Common myeloid progenitor, CD34-positive (primary cell): ENCODE data around the gene TMEM238L. TPM values are rescaled to one million over a fixed set of nuclear protein-coding genes. Genes with fewer than 3 reads are reported as not detected.
"Not testable (repeated sequence)": the region's sequence is repeated elsewhere in the genome, so short reads cannot be mapped to it uniquely, and the experiment has no call there.

Experiments used
- CTCF ChIA-PET: fragments of 350-600 bp; sonication (Branson Sonifier 250); formaldehyde crosslinking; loops from one replicate; lab custom pipeline; 2021; ENCODE audit warnings: antibody characterized with exemption; lab: Charles Lee
- POLR2A ChIA-PET: fragments of 350-600 bp; sonication (Branson Sonifier 250); formaldehyde crosslinking; loops from one replicate; lab custom pipeline; 2021; ENCODE audit warnings: antibody characterized with exemption; lab: Charles Lee
- DNase-seq, 3 donors: peaks; one replicate each; pipeline versions ENCODE4 v3.0.0 to v3.0.0-alpha.2; 2013
- H3K27ac ChIP-seq, 2 experiments: 1 replicate in 1 of 2; 2 replicates in 1 of 2; pipeline ENCODE4 v1.7.0; 2013; ENCODE audit warnings: inconsistent platforms in 2 of 2, low read length in 2 of 2, mild to moderate bottlenecking in 2 of 2, low read depth in 1 of 2, moderate library complexity in 1 of 2; ENCODE audit not compliant: severe bottlenecking in 2 of 2, insufficient read depth in 1 of 2, poor library complexity in 1 of 2
- H3K27me3 ChIP-seq, 5 experiments: replicated peaks in 2 of 5; 1 replicate in 3 of 5; 2 replicates in 2 of 5; pipeline versions ENCODE4 v1.6.1 to v1.7.0; 2013; ENCODE audit warnings: low read length in 4 of 5, mild to moderate bottlenecking in 2 of 5, moderate library complexity in 2 of 5, inconsistent platforms in 1 of 5; ENCODE audit not compliant: insufficient read depth in 5 of 5, control insufficient read depth in 4 of 5
- H3K36me3 ChIP-seq, 4 experiments: 1 replicate in 2 of 4; 2 replicates in 2 of 4; pipeline versions ENCODE4 v1.6.1 to v1.7.0; 2013; ENCODE audit warnings: low read length in 3 of 4, control low read depth in 1 of 4, mild to moderate bottlenecking in 1 of 4; ENCODE audit not compliant: control insufficient read depth in 4 of 4, insufficient read depth in 4 of 4
- H3K4me1 ChIP-seq, 4 experiments: 1 replicate in 3 of 4; 2 replicates in 1 of 4; pipeline versions ENCODE4 v1.6.1 to v1.7.1; 2013; ENCODE audit warnings: low read length in 3 of 4, mild to moderate bottlenecking in 3 of 4, control low read depth in 1 of 4, inconsistent platforms in 1 of 4, moderate library complexity in 1 of 4; ENCODE audit not compliant: control insufficient read depth in 4 of 4, insufficient read depth in 4 of 4; ENCODE audit errors: control extremely low read depth in 1 of 4
- H3K4me3 ChIP-seq, 7 experiments: 1 replicate in 4 of 7; 2 replicates in 3 of 7; pipeline versions ENCODE4 v1.5.1 to v1.7.0; 2013; ENCODE audit warnings: mild to moderate bottlenecking in 7 of 7, low read length in 6 of 7, moderate library complexity in 6 of 7, inconsistent platforms in 2 of 7, low read depth in 2 of 7, control low read depth in 1 of 7; ENCODE audit not compliant: insufficient read depth in 4 of 7, control insufficient read depth in 1 of 7; ENCODE audit errors: extremely low read depth in 1 of 7
- H3K9me3 ChIP-seq, 5 experiments: 1 replicate in 4 of 5; 2 replicates in 1 of 5; pipeline versions ENCODE4 v1.6.1 to v1.7.1; 2013; ENCODE audit warnings: low read length in 4 of 5, mild to moderate bottlenecking in 2 of 5, inconsistent platforms in 1 of 5, low read depth in 1 of 5, moderate library complexity in 1 of 5; ENCODE audit not compliant: control insufficient read depth in 4 of 5, insufficient read depth in 2 of 5; ENCODE audit errors: control extremely low read depth in 1 of 5
- WGBS: methylation state at CpG from one replicate; pipeline ENCODE4 v1.1.5; 2013; ENCODE audit not compliant: insufficient coverage; 5-methylcytosine and 5-hydroxymethylcytosine counted together
- polyA plus RNA-seq: library from polyadenylated mRNA; unstranded; fragments of 120-200 nt; gene quantifications from one replicate; pipeline ENCODE4 v1.2.1, GENCODE V29; 2013

Gene TMEM238L, protein sequence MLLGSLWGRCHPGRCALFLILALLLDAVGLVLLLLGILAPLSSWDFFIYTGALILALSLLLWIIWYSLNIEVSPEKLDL
- 0.21 TPM for polyA plus RNA-seq

- H3K4me3 ChIP-seq: no peak within 1 kb of the TSS
- H3K27ac ChIP-seq: no peak within 1 kb of the TSS
- peaks cover 0 to 4% (median under 1%) of the 10 kb centered on the region in 4 experiments for H3K4me1 ChIP-seq
- CTCF ChIA-PET: no interaction called here
- no peaks in the 10 kb centered on the region for H3K36me3 ChIP-seq
- no peaks in the 10 kb centered on the region for H3K27me3 ChIP-seq
- POLR2A ChIA-PET: no interaction called here
- no peak for DNase-seq
- 87% methylated on average over 15 of the region's 16 CpGs for WGBS
- H3K9me3 ChIP-seq: no peaks in the 10 kb centered on the region
These were observed at the start of gene TMEM238L for GRCh38 chr17:10803830-10804475. TSS of gene TMEM238L (minus strand) at chr17:10804099. CDS start at chr17:10803963, 136 bp downstream.

DNA sequence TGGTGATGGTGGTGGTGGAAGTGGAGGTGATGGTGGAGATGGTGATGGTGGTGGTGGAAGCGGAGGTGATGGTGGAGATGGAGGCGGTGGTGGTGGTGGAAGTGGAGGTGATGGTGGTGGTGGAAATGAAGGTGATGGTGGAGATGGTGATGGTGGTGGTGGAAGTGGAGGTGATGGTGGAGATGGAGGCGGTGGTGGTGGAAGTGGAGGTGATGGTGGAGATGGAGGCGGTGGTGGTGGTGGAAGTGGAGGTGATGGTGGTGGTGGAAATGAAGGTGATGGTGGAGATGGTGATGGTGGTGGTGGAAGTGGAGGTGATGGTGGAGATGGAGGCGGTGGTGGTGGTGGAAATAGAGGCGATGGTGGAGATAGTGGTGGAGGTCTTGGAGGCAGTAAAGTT is 42.7 kb upstream of the TMEM238L start:
- H3K36me3 ChIP-seq, H3K27me3 ChIP-seq, H3K4me3 ChIP-seq, POLR2A ChIA-PET, H3K27ac ChIP-seq, H3K9me3 ChIP-seq, H3K4me1 ChIP-seq, DNase-seq: not testable (repeated sequence)
- CTCF ChIA-PET: interaction anchor here (4.0 kb wide), 1 partner anchor 110 kb away, joined by 36 read pairs; no protein-coding TSS in a partner anchor
- WGBS: 84% methylated on average over 5 of the region's 6 CpGs

- Histone ChIP-seq H3K27ac (no peak overlapping the region), H3K4me3 (peak overlapping the region in 5 of 7 experiments; percentile 37 to 84 (median 73)), H3K4me1 (peaks cover 0 to 7% (median 3%) of the 10 kb centered on the region in 4 experiments), H3K36me3 (no peaks in the 10 kb centered on the region), H3K27me3 (peaks cover 0 to 1% (median 0%) of the 10 kb centered on the region in 5 experiments), H3K9me3 (no peaks in the 10 kb centered on the region)
- no CpG with 5 or more reads among the region's 6 CpGs for WGBS
- CTCF ChIA-PET: interaction anchor here (1.0 to 4.0 kb wide), 12 partner anchors 13 to 216 kb away, joined by 3 to 36 read pairs (median 6); no protein-coding TSS in a partner anchor
- POLR2A ChIA-PET: interaction anchor here (0.6 to 1.0 kb wide), 2 partner anchors 109 to 1176 kb away, joined by 3 to 5 read pairs; partner anchors contain the start of gene MAP2K4
- no peak for DNase-seq
These were observed 41.5 kb upstream of the TMEM238L start for GRCh38 chr17:10845388-10845751.

GRCh38 chr17:10844621-10845387 is 40.9 kb upstream of the TMEM238L start:
- POLR2A ChIA-PET: interaction anchor here (1.0 kb wide), 1 partner anchor 108 kb away, joined by 5 read pairs; no protein-coding TSS in a partner anchor
- H3K4me1 ChIP-seq: peaks cover 0 to 7% (median 3%) of the 10 kb centered on the region in 4 experiments
- H3K4me3 ChIP-seq: peak overlapping the region; percentile 33 to 84 (median 63)
- CTCF ChIA-PET: interaction anchor here (0.8 to 4.0 kb wide), 16 partner anchors 11 to 215 kb away, joined by 3 to 36 read pairs (median 4); partner anchors contain the start of gene TMEM220
- H3K27ac ChIP-seq: no peak overlapping the region
- peak; percentile 74 to 80 (median 79) for DNase-seq
- H3K36me3 ChIP-seq: no peaks in the 10 kb centered on the region
- 12% methylated on average over 22 of the region's 28 CpGs for WGBS
- H3K9me3 ChIP-seq: no peaks in the 10 kb centered on the region
- peaks cover 0 to 1% (median 0%) of the 10 kb centered on the region in 5 experiments for H3K27me3 ChIP-seq

DNA sequence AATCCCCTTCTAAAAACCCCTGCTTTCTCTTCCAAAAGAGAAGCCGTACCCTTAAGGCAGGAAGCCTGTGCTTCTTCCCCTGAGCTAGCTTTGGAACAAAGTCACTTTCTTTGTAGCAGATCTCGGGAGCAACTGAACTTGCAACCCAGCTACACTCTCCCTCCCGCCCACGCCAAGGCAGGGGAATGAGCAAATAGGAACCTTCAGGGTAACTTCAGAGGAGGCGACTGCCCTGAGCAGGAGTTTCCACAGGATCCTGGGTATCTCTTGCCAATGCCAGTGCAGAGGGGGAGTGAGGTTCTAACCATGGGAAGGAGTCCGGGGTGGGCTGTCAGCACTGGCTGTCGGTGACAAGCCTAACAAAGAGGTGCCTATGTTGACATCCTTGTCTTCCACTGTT is 39.9 kb upstream of the TMEM238L start:
- no peak for DNase-seq
- H3K27me3 ChIP-seq: peaks cover 0 to 1% (median 0%) of the 10 kb centered on the region in 5 experiments
- H3K4me1 ChIP-seq: peaks cover 0 to 7% (median 3%) of the 10 kb centered on the region in 4 experiments
- ChIA-PET POLR2A (interaction anchor here (0.6 kb wide), 1 partner anchor 67 kb away, joined by 4 read pairs; no protein-coding TSS in a partner anchor), CTCF (interaction anchor here (1.2 to 4.0 kb wide), 10 partner anchors 11 to 214 kb away, joined by 3 to 36 read pairs (median 8); partner anchors contain the start of gene TMEM220)
- no peak overlapping the region for H3K27ac ChIP-seq
- H3K36me3 ChIP-seq: no peaks in the 10 kb centered on the region
- H3K4me3 ChIP-seq: no peak overlapping the region
- H3K9me3 ChIP-seq: no peaks in the 10 kb centered on the region
- WGBS: 87% methylated on average over 4 of the region's 7 CpGs

DNA sequence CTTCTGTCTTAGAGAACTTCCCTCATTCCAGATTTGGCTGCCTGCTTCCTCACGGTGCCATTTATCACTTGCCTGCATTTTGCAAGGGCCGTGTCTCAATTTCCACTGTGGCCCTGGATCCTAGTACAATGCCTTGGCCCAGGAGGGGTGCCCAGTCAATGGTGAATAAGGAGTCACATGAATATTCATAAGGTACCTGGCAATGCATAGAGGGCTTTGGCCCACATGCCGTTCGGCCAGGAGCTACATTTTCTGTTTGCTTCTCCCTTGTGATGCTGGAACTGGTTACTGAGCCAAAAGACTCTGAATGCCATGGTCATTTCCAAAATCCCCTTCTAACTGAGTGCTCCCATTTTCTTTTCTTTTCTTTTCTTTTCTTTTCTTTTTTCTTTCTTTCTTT is 38.8 kb upstream of the TMEM238L start:
- Histone ChIP-seq H3K27ac (no peak overlapping the region), H3K9me3 (no peaks in the 10 kb centered on the region), H3K36me3 (no peaks in the 10 kb centered on the region), H3K4me1 (peaks cover 0 to 7% (median 3%) of the 10 kb centered on the region in 4 experiments), H3K27me3 (peaks cover 0 to 1% (median 0%) of the 10 kb centered on the region in 5 experiments), H3K4me3 (no peak overlapping the region)
- ChIA-PET POLR2A (no interaction called here), CTCF (interaction anchor here (0.9 to 4.0 kb wide), 2 partner anchors 106 to 113 kb away, joined by 3 to 36 read pairs; partner anchors contain the start of gene TMEM220)
- no peak for DNase-seq
- 87% methylated on average over 4 of the region's 4 CpGs for WGBS
